IPS-18a (cell line): Measurements from ENCODE around the gene LYPD8.
"Not testable (repeated sequence)": the region's sequence is repeated elsewhere in the genome, so short reads cannot be mapped to it uniquely, and the experiment has no call there.

Source experiments
- H3K27ac ChIP-seq: one replicate; pipeline ENCODE4 v1.5.1; 2013; ENCODE audit warnings: low read length
- H3K27me3 ChIP-seq: one replicate; pipeline ENCODE4 v1.6.1; 2013; ENCODE audit warnings: mild to moderate bottlenecking, low read length; ENCODE audit not compliant: control insufficient read depth, insufficient read depth
- H3K36me3 ChIP-seq: one replicate; pipeline ENCODE4 v1.6.1; 2013; ENCODE audit warnings: low read depth, low read length; ENCODE audit not compliant: control insufficient read depth
- H3K4me1 ChIP-seq: one replicate; pipeline ENCODE4 v1.6.1; 2013; ENCODE audit warnings: low read depth, low read length; ENCODE audit not compliant: control insufficient read depth
- H3K4me3 ChIP-seq: one replicate; pipeline ENCODE4 v1.5.1; 2013; ENCODE audit warnings: low read length
- H3K9ac ChIP-seq: one replicate; pipeline ENCODE4 v1.6.1; 2013; ENCODE audit warnings: mild to moderate bottlenecking, low read length, moderate library complexity
- H3K9me3 ChIP-seq: one replicate; pipeline ENCODE4 v1.6.1; 2013; ENCODE audit warnings: low read depth, low read length; ENCODE audit not compliant: control insufficient read depth

Gene LYPD8, protein sequence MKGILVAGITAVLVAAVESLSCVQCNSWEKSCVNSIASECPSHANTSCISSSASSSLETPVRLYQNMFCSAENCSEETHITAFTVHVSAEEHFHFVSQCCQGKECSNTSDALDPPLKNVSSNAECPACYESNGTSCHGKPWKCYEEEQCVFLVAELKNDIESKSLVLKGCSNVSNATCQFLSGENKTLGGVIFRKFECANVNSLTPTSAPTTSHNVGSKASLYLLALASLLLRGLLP

DNA sequence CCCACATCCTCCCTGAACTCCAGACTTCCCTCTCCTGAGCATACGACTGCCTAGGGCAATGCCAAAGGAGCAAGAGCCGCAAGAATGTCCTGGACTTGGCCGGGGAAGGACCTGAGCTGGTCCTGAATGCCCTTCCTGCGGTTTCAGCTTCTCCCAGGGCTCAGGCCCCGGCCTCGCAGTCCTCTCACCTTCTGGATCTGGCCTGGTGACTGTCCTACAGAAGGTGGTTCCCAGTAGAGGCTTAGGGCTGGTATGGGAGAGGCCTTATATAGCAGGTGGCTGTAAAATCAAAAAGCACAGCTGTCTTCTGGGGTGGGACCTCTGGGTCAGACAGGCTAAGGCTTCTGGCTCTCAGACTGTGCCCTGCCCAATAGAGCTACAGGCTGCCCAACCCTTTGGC is at the start of gene LYPD8:
Gene LYPD8, minus strand, starts transcription at position 243 of the 400 bp plus-strand sequence. CDS start 4,678 bp downstream, outside the sequence.
- Histone ChIP-seq H3K9me3 (peaks cover 80% of the 10 kb centered on the region), H3K4me3 (no peak within 1 kb of the TSS), H3K4me1 (no peaks in the 10 kb centered on the region), H3K36me3 (no peaks in the 10 kb centered on the region), H3K27ac (no peak within 1 kb of the TSS), H3K27me3 (no peaks in the 10 kb centered on the region), H3K9ac (no peak within 1 kb of the TSS)

DNA sequence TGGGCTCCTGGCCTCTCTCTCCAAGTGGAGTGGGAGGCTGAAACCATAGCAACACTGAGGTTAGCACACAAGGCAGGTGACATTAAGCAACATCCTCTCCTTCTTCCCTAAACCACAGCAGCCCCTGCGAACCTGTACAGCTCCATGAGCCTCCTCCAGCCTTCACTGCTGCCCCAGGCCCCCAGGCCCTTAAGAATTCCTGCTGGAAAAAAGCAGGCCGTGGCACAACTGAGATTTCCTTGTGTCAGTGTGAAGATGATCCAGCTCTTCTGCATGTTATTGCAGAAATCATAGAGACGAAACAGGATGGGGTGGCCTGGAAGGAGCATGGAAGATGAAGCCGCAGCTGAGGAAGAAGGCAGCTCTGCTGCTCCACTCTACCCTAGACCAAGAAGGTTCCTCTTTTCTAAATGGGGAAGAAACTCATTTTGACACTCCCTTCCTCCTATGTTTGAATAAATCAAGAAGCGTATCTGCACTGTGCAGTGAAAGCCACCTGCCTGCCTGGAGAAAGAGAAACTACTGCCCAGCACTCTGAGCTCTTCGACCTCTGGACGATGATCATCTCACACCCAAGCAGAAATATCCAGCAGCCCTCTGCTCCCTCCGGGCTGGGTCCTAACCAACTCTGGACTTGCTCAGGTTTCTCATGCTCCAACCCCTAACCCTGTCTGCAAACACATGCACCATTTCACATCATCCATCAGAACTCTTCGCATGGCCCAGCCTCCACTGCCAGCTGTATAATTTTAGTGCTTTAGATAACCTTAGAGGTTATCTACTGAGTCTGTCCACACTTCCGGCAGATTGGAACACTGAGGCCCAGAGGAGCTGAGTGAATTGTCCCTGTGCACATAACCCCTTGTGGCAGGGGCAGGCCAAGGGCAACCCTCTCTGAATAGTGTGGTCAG is 49.5 kb upstream of the LYPD8 start:
- Histone ChIP-seq H3K9ac (no peak overlapping the region), H3K36me3 (no peaks in the 10 kb centered on the region), H3K27ac (no peak overlapping the region), H3K4me1 (no peaks in the 10 kb centered on the region), H3K9me3 (peaks cover 16% of the 10 kb centered on the region), H3K27me3 (no peaks in the 10 kb centered on the region), H3K4me3 (no peak overlapping the region)

DNA sequence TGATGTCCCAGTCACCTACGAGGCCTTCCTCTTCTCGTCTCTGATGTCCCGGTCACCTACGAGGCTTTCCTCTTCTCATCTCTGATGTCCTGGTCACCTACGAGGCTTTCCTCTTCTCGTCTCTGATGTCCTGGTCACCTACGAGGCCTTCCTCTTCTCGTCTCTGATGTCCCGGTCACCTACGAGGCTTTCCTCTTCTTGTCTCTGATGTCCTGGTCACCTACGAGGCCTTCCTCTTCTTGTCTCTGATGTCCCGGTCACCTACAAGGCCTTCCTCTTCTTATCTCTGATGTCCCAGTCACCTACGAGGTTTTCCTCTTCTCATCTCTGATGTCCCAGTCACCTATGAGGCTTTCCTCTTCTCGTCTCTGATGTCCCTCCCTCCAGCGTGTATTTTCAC is 47.9 kb upstream of the LYPD8 start:
- peaks cover 25% of the 10 kb centered on the region for H3K9me3 ChIP-seq
- not testable (repeated sequence) for H3K36me3 ChIP-seq, H3K27me3 ChIP-seq, H3K4me1 ChIP-seq, H3K27ac ChIP-seq, H3K9ac ChIP-seq, H3K4me3 ChIP-seq

DNA sequence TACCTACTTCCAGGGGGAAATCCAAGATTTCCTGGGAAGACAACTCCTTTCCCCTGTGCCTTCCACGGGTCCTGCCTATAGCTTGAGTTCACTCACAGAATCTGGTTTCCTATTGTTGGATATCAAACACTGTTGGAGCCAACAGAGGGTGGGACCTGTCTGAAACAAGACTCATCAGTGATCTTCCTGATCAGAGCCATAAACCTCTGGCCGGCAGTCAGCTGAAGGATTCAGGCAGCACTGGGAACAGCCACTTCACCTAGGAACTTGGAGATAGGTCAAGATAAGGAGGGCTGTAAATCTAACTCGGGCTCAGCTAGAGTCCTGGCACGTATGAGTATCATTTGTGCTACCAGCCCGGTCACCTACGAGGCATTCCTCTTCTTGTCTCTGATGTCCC is 46.9 kb upstream of the LYPD8 start:
- Histone ChIP-seq H3K9me3 (peaks cover 33% of the 10 kb centered on the region), H3K4me3 (no peak overlapping the region), H3K36me3 (no peaks in the 10 kb centered on the region), H3K4me1 (no peaks in the 10 kb centered on the region), H3K27me3 (no peaks in the 10 kb centered on the region), H3K27ac (no peak overlapping the region), H3K9ac (no peak overlapping the region)

DNA sequence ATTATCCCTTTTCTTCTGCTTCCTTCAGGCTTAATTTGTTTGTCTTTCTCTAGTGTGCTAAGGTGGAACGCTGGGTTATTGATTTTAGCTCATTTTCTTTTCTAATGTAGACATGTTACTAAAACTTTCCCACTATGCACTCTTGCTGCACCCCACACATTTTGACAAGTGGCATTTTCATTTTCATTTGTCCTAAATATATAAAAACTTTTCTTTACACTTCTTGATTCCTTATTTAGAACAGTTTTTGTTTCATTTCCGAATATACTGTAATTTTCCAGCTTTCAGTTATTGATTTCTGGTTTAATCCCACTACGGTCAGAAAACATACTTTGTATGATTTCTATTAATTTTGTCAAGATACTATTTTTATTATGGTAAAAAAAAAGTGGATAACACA is 44.9 kb upstream of the LYPD8 start:
- Histone ChIP-seq H3K4me1 (no peaks in the 10 kb centered on the region), H3K9ac (no peak overlapping the region), H3K9me3 (peaks cover 46% of the 10 kb centered on the region), H3K27ac (no peak overlapping the region), H3K27me3 (no peaks in the 10 kb centered on the region), H3K4me3 (no peak overlapping the region), H3K36me3 (no peaks in the 10 kb centered on the region)

DNA sequence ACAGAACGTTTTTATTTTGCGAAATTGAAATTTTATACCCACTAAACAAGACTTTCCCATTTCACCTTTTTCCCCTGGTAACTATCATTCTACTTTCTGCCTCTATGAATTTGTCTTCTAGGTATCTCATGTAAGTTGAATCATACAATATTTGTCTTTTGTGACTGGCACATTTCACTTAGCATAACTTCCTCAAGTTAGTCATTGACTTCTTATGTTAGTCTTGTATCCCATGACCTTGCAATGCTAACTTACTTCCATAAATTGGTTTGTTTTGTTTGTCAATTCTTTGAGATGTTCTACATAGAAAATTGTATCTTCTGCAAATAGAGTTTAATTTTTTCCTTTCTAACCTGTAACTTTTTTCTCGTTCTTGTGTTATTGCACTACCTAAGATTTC is 43.2 kb upstream of the LYPD8 start:
- H3K36me3 ChIP-seq, result no peaks in the 10 kb centered on the region
- no peaks in the 10 kb centered on the region for H3K4me1 ChIP-seq
- no peaks in the 10 kb centered on the region for H3K27me3 ChIP-seq
- no peak overlapping the region for H3K27ac ChIP-seq
- no peak overlapping the region for H3K9ac ChIP-seq
- H3K4me3 ChIP-seq, result no peak overlapping the region
- peaks cover 53% of the 10 kb centered on the region for H3K9me3 ChIP-seq

DNA sequence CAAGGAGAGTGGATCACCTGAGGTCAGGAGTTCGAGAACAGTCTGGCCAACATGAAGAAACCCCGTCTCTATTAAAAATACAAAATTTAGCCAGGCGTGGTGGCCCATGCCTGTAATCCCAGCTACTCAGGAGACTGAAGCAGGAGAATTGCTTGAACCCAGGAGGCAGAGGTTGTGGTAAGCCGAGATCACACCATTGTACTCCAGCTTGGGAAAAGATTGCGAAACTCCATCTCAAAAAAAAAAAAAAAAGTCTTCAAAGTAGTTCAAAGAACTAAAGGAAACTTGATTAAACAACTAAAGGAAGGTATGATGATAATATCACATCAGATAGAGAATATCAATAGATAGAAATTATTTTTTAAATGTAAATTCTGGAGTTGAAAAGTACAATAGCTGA is 39.1 kb upstream of the LYPD8 start:
- not testable (repeated sequence) for H3K36me3 ChIP-seq, H3K4me1 ChIP-seq, H3K27ac ChIP-seq, H3K4me3 ChIP-seq, H3K9ac ChIP-seq, H3K27me3 ChIP-seq
- H3K9me3 ChIP-seq, result peaks cover 61% of the 10 kb centered on the region

DNA sequence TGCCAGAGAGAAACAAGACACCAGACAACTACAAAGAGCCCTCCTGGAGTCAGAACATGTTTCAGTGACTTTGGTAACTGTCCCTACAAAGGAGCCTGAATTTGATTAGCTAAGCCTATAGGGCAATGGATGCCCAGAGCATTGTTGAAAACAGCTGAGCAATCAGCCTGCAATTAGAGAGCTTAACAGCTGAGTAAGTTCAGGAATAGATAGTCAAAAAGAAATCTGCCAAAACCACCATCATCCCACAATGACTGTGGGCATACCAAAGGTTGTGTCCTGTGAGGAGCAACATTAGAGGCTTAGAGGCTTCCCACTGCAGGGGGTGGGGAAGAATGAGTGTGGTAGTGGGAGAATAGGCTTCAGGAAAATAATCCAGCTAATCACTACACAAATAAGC is 38.0 kb upstream of the LYPD8 start:
- Histone ChIP-seq H3K9ac (no peak overlapping the region), H3K9me3 (peaks cover 55% of the 10 kb centered on the region), H3K27me3 (no peaks in the 10 kb centered on the region)

DNA sequence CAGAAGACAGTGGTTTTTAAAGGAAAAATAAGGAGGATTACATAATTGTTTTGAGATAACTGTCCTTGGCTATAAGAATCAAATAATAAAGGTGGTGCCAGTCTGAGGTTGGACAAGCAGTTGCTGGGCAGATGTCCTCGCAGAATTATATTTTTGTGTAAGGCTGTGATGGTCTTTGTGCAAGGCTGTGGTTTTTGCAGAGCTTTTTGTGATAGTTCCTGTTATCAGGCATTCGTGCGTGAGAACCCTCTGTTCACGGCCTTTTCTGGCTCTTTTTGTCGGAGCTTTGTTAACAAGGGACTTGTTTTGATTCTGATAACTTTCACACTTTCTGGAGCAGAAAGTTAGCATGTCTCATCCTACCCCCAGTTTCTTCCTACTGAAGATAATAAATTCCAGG is 36.8 kb upstream of the LYPD8 start:
- Histone ChIP-seq H3K4me1 (no peaks in the 10 kb centered on the region), H3K9me3 (peaks cover 54% of the 10 kb centered on the region), H3K36me3 (no peaks in the 10 kb centered on the region), H3K27ac (no peak overlapping the region), H3K4me3 (no peak overlapping the region), H3K27me3 (no peaks in the 10 kb centered on the region), H3K9ac (no peak overlapping the region)

More for the DNA sequence above, 38.0 kb upstream of the LYPD8 start:
- Histone ChIP-seq H3K4me1 (no peaks in the 10 kb centered on the region), H3K27ac (no peak overlapping the region), H3K36me3 (no peaks in the 10 kb centered on the region), H3K4me3 (no peak overlapping the region)

DNA sequence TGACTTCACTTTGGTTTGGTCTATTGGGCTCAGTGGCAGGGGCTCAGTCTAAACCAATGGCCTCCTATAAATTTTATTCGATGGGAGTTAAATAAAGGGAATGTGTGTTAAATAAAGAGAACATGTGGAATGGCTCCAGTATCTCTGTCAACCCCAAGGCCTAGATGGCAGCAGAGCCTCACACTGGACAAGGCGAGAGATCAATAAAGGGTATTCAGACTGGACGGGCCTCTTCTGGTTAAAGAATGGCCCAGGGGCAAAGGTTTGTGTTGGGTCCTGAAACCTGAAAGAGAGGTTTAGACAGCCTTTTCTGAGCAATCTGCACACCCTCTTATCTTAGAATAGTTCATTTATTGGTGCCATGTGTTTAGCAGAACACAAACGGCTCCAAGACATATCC is 35.5 kb upstream of the LYPD8 start:
- Histone ChIP-seq H3K36me3 (no peaks in the 10 kb centered on the region), H3K27me3 (no peaks in the 10 kb centered on the region), H3K4me3 (no peak overlapping the region), H3K9ac (no peak overlapping the region), H3K27ac (no peak overlapping the region), H3K4me1 (no peaks in the 10 kb centered on the region), H3K9me3 (peaks cover 57% of the 10 kb centered on the region)

DNA sequence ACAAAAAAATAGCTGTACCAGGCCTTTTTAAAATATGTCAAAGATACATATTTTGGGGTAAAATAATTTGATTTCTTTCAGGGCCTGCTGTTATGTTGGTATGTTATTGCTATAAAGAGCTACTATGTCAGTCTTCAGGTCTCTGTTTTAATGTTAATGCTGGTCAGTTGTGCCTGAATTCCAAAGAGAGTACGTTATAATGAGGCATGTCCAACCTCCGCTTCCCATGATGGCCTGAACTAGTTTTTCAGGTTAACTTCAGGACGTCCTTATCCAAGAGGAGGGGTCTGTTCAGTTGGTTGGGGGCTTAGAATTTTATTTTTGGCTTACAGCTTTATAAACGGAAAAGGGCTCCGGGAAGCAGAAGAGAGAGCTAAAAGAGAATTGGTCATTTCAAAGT is 34.9 kb upstream of the LYPD8 start:
- H3K4me3 ChIP-seq, result no peak overlapping the region
- no peaks in the 10 kb centered on the region for H3K27me3 ChIP-seq
- peaks cover 55% of the 10 kb centered on the region for H3K9me3 ChIP-seq
- no peak overlapping the region for H3K27ac ChIP-seq
- H3K4me1 ChIP-seq, result no peaks in the 10 kb centered on the region
- no peak overlapping the region for H3K9ac ChIP-seq
- no peaks in the 10 kb centered on the region for H3K36me3 ChIP-seq

DNA sequence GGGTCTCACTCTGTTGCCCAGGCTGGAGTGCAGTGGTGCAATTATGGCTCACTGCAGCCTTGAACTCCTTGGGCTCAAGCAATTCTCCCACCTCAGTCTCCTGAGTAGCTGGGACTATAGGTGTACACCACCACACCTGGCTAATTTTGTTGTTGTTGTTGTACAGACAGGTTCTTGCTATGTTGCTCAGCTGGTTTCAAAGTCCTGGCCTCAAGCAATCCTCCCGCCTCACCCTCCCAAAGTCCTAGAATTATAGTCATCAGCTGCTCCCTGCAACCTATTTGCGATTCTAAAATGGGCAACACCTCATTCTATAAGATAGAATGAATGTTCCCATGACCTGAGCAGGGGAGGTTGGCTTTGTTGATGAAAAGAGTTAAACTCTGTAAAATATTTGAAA is 33.8 kb upstream of the LYPD8 start:
- H3K27me3 ChIP-seq, H3K4me1 ChIP-seq, H3K4me3 ChIP-seq, H3K9ac ChIP-seq, H3K36me3 ChIP-seq, H3K27ac ChIP-seq: not testable (repeated sequence)
- H3K9me3 ChIP-seq, result peaks cover 50% of the 10 kb centered on the region
